ENCODE data around the gene PXDC1.
"Not testable (repeated sequence)": the region's sequence is repeated elsewhere in the genome, so short reads cannot be mapped to it uniquely, and the experiment has no call there.

PXDC1 gene

DNA sequence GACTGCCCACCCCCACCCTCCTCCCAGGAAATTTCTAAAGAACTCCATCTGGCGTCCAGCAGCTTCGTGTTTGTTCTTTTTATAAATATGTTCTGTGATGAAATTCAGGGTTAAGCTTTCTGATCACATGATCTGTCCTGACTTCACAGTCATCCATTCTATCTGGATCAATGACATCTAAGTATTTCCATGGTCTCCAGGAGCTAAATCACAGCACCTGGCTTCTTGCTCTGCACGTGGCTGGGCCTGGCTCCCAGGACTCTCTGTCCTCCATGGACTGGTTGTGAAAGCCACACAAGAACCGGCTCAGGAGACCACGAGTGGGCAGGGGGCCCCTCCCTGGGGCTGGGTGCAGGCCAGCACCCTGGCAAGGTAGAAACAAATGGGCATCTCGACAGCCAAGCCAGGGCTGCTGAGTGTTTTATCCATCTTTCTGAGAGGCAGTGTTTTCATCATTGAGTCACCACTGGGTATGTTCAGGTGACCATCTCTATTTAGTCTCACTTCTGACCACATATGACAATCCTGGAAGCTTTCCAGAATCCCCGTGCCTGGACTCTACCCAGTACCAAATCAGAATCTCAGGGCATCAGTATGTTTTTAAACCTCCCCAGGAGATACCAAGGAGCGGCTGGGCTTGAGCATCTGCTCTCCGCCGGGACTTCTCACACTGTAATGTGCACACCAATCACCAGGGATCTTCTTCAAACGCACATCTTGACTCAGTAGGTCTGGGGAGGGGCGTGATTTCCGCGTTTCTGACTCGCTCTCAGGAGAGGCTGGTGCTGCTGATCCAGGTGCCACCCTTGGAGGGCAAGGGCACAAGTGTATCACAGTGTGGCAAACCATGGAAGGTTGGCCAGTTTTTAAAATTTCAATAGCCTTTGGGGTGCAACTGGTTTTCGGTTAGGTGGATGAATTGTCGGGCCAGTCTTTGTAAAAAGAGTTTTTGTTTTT lies 31.6 kb upstream of the PXDC1 start:
- no peak for DNase-seq (ENCODE audit: low read depth)

DNA sequence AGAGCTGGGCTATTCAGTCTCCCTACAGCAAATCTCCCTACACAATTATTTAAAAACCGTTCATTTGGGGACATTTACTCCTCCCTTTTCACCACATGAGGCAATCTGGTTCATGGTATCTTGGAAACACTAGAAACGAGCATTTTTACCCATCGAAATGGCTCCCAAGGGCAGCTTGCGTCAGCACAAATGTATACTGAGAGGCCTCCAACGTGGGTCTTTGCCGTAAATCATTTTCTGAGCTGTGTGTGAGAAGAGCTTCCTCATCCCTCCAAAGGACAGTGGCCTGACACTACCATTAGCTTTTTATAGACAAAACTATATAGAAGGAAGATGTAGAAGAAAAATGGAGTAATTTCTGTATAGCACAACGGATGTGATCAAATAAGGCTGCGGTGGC lies 30.0 kb upstream of the PXDC1 start:
- DNase-seq (ENCODE audit: low read depth): no peak

DNA sequence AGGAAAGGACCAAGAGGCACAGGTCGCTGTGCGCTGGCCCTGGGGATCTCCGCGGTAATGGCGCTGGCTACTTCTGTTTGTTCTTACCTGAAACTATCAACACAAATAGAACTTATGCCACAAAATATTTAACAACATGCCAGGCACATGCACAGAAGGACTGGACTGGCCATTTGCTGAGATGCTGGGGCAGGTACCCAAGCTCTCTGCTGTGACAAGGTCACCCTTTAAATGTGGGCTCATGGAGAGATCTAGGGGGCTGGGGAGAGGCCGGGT lies 28.0 kb upstream of the PXDC1 start:
- DNase-seq (ENCODE audit: low read depth): no peak

DNA sequence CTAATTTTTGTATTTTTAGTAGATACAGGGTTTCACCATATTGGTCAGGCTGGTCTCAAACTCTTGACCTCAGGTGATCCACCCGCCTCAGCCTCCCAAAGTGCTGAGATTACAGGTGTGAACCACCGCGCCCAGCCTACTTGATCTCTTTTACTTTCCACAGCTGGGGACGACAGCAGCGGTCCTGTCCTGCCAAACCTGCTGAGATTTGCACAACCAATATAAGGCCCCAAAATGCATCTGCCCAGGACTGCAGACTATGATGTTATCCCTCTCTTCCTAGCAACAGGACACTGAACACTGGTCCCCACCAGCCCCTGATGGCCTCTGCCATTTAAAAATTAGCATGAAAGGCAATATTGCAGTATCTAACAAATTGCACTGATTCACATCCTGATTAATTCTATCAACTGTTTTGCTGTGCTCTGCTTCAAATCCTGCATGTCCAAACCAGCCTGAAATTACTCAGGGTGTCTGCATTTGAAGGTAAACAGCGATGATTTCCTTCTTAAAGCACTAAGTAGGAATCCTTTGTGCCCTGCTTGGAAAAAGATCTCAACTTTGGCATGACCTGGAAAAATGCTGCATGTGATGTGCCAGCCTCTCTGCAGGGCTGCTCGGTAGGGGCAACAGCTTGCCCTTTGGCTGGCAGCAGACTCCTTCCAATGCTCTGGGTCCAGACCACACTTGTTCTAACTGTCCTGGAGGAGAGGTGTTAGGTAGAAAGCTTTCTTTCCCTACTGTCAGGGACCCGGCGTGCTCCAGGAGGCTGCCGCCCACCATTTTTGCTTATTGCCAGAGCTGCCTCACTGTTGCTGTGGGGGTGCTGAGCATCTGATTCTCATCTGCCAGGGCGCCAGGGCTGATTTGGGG lies 27.4 kb upstream of the PXDC1 start:
- no peak for DNase-seq (ENCODE audit: low read depth)

DNA sequence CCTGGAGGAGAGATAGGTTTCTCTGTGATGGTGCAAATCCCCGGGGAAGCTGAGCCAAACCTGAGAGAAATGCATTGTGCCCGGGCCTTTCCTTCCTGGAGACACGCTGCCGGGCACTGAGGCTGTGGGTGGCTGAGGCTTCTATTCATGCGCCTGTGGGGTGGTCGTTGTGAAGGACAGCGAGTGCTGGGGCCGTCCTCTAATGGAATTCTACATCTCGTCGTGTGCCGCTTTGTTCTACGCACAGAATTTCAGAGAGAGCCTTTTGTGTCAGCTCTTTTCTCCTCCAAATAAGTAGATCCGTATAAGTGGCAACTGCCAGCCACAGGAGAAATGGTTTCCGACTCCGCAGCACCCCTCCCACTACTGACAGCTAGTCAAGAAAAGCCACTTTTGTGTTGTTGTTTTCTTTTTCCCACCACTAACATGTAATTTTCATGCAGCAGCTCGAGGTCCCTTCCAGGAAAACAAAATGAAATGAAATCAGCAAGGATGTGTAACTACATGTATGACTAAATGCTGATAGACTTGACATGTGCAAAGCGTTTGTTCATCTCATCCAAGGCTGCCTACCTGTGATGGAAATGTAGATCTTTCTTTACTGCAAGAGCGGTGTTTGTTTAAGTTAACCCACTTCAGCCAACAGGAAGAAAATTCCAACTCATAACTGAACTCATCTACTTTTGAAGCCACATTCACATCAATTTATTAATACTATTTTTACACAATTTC lies 26.4 kb upstream of the PXDC1 start:
- no peak for DNase-seq (ENCODE audit: low read depth)

DNA sequence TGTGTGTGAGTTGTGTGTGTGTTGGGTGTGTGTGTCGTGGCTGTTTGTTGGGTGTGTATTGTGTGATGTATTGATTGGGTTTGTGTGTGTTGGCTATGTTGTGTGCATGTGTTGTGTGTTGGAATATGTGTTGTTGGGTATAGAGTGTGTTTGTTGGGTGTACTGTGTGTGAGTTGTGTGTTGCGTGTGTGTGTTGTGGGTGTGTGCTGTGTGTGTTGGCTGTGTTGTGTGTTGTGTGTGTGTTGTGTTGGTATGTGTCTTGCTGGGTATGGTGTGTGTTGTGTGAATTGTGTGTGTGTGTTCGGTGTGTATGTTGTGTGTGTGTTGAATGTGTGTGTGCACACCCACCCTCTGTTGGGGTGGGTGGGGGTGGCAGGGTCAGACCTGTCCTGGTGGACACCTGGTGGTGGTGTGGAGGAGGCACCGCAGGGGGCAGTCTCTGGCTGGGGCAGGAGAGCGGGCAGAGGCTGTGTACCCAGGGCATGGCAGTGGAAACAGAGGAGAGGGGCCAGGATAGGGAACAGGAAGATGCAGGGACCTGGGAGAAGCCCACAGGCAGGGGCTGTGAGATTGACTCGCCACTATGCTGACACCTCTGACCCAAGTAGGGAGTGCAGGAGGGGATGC lies 25.5 kb upstream of the PXDC1 start:
- no peak for DNase-seq (ENCODE audit: low read depth)

DNA sequence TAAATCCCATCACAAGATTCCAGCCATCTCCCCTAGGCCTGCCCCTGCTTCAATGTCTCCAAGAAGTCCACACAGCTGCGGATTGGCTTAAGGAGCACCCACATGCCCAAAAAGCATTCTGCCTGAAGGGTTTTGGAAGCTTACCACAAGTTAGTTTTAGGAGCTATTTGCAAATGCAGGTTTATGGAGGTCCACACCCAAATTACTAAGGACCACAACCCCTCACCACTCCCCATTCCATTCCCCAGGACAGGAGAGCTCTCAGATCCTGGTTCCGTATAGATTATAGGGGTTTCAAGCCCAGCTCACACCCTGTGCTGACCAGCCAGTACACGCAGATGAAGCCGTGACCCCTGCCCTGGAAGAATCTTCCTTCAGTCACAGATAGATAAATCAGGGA lies 24.3 kb upstream of the PXDC1 start:
- DNase-seq (ENCODE audit: low read depth): no peak

DNA sequence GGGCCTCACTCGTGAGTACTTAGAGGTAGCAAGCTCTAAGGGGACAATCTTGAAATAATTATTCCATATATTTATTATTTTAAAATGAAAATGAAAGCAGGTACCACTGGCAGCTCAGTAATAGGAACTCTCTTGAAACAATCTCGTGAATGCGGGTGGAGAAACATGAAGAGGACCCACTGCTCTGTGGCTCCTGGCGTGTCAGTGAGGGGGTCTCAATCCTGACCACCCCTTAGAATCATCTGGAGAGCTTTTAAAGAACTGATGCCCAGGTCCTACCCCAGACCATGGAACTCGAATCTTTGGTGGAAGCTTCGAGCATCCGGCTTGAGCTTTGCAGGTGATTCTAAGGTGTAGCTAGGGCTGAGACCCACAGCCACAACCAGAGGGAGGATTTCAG lies 23.9 kb upstream of the PXDC1 start:
- no peak for DNase-seq (ENCODE audit: low read depth)

DNA sequence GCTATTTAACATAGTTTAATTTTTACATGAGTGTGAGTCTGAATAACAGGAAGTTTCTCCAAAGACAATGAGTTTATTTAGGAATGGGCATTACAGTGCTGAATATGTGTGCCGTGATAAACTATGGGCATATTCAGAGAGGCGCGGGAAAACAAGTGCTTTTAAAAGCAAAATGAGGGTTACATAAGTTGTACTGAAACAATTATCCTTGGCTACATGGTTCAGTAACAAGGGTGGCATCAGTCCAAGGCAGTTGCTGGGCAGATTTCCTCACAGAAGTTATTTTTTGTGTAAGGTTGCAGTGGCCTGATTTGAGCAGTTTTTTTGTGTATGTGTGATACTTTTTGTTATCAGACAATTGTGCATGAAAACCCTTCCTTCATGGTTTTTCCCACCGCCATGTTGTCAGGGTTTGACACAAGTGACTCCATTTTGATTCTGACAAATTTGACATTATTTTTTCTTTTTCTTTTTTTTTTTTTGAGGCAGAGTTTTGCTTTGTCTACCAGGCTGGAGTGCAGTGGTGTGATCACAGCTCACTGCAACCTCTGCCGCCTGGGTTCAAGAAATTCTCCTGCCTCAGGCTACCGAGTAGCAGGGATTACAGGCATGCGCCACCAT lies 22.3 kb upstream of the PXDC1 start:
- DNase-seq (ENCODE audit: low read depth): no peak

DNA sequence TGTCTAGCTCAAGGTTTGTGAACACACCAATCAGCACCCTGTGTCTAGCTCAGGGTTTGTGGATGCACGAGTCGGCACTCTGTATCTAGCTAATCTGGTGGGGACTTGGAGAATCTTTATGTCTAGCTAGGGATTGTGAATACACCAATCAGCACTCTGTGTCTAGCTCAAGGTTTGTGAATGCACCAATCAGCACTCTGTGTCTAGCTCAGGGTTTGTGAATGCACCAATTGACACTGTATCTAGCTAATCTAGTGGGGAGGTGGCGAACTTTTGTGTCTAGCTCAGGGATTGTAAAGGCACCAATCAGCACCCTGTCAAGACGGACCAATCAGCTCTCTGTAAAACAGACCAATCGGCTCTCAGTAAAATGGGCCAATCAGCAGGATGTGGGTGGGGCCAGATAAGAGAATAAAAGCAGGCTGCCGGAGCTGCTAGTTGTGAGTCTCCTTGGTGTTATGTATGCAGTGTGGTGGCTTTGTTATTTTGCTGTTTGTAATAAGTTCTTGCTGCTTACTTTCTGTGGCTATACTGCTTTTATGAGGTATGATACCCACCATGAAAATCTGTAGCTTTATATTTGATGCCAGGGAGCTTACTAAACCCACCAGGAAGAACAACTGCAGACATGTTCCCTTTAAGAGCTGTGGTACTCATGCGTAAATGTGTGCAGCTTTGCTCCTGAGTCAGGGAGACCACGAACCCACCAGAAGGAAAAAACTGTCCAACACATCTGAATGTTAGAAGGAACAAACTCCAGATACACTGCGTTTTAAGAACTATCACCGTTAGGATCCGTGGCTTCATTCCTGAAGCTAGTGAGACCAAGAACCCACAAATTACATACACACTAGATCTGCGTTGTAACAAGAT lies 20.9 kb upstream of the PXDC1 start:
- not testable (repeated sequence) for DNase-seq (ENCODE audit: low read depth)

DNA sequence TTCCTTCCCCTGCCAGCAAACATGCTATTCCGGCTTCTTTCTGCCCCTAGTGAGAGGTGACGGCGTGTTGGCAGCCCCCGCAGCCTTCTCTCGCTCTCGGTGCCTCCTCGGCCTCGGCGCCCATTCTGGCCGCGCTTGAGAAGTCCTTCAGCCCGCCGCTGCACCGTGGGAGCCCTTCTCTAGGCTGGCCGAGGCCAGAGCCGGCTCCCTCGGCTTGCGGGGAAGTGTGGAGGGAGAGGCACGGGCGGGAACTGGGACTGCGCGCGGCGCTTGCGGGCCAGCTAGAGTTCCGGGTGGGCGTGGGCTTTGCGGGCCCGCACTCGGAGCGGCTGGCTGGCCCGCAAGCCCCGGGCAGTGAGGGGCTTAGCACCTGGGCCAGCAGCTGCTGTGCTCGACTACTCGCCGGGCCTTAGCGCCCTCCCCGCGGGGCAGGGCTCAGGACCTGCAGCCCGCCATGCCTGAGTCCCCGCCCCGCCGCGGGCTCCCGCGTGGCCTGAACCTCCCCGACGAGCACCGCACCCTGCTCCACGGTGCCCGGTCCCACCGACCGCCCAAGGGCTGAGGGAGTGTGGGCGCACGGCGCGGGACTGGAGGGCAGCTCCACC lies 20.0 kb upstream of the PXDC1 start:
- DNase-seq (ENCODE audit: low read depth): no peak

DNA sequence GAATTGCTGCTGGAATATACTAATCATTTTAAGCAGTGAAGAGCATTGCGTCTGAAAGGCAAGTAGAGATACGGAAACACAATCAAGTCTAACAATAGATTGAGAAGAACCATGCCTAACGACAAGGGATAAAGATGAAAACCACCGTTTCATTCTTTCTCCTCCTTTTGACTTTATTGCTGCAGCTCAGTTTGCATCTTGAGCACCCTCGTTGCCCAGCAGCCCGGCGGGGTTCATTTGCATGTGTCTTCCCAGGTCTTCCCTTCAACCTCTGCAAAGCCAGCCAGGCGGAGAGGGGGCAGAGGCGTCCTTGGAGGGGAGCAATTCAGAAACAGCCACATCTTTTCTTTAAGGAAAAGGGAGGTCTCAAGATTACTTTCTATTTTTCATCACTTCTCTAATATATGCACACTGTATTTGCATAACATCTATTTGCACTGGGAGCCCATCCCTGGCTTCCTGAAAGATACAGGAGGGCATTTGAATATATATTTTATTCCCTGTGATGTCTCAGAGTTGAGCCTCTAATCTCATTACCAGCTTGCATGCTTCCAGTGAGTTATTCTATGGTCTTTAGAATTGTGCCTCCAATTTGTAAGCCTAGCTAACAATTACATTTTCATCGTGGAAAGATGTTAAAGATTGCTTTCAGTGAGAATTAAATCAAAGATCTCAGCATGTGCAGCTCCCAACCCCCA lies 18.7 kb upstream of the PXDC1 start:
- DNase-seq (ENCODE audit: low read depth): no peak

DNA sequence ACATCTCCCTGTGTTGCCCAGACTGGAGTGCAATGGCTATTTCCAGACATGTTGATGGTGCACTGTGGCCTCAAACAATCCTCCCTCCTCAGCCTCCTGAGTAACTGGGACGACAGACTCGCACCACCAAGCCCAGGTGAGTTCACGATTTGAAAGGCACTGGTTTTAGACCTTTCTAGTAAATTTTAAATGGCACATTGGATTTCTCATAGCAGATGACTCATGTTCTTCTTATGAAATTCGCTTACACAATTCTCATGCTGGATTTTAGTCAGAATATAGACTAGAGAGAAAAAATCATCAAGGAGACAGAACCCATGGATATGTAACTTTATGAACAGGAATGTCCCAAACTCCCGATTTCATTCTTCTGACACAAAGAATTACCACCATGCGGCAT lies 18.1 kb upstream of the PXDC1 start:
- DNase-seq (ENCODE audit: low read depth): no peak

DNA sequence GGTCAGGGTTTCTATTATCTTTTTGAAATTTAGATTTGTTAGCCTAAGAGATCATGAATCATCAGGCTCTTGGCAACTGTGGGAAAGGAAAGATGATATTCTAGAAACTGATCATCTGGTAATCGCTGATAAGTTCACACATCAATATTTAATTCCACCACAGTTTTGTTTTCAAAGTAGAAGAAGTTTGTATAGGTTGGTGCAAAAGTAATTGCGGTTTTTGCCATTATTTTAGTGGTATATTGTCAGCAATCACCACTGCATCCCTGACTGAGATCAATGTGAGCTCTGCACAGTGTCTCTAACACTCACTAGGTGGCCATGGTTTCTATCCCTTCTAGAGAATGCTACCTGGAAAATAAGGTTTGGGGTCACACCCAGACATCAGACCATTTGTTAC lies 17.0 kb upstream of the PXDC1 start:
- DNase-seq (ENCODE audit: low read depth): no peak

DNA sequence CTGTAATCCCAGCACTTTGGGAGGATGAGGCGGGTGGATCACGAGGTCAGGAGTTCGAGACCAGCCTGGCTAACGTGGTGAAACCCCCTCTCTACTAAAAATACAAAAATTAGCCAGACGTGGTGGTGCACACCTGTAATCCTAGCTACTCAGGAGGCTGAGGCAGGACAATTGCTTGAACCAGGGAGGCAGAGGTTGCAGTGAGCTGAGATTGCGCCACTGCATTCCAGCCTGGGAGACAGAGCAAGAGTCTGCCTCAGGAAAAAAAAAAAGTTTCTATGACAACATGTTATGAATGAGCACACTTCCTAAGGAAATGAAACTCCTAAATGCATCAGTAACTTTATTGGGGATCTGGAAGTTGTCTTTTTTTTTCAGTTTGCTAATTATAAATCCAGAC lies 16.0 kb upstream of the PXDC1 start:
- DNase-seq (ENCODE audit: low read depth): not testable (repeated sequence)

DNA sequence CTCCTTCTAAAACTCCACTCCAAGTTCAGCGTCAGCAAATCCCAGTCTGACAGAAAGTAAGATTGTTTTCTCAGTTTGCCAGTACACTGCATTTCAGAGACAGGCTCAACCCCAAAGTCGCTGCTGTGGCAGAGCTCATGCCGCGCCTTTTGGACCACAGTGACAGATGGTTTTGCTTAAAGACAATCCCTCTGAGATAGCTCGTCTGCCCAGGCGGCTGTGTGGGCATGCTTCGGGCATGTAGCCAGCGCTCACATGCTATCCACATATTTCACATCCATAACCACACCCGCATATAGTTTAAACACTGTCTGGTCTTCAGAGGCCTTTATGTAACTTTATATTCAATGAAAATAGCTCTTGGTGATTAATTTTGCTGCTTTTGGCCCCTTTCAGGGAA lies 14.7 kb upstream of the PXDC1 start:
- DNase-seq (ENCODE audit: low read depth): no peak

DNA sequence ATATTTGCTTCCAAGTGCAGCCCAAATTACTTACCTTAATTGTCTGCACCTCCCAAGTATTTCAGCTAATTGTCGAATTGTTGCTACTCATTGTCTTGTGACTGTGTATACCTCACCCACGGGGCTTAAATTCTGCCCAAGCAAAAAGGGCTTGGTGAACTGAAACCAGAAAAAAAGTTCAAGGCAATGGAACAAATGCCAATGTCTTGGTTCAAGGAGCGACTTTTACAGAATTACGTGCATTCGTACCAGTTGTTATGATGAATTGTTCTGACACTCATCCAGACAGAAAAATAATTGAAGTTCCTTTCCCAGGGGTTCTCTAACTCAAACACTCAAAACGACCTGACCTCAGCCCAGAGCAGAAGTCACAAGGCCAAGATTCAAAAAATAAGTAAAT lies 13.9 kb upstream of the PXDC1 start:
- no peak for DNase-seq (ENCODE audit: low read depth)

DNA sequence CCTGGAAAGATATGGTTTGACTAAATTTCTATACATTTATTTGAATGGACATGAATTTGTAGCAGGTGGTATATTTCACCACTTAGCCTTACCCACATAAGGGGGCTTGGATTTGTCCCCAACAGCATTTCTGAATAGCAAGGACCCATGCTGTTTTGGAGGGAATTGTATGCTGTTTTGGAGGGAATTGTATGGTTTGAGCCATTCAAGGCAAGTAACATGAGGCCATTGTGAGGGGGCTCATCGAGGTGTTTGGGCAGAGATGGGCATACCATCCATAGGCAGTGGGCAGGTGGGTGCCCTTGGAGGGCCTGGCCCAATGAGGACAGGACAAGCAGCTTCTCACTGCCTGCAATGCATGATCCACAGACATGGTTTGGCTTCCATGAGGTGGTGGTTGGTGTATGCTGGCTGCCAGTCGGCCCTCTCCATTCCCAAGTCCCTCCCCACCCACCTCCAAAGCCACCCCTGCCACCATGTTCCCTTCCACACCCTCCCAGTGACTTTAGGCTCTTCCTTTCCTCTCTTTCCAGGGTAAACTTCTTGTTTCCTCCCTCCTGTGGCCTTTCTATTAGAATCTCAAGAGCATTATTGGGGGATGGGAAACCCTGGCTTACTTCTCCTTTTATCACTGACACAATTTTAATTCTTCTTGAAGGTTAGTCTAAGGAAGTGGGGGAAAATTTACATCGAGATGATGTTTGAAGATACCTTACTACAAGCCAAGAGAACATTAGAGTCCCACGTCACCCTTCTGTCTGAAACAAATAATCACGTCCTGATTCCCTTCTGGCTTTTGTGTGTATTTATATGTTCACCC lies 13.2 kb upstream of the PXDC1 start:
- no peak for DNase-seq (ENCODE audit: low read depth)

DNA sequence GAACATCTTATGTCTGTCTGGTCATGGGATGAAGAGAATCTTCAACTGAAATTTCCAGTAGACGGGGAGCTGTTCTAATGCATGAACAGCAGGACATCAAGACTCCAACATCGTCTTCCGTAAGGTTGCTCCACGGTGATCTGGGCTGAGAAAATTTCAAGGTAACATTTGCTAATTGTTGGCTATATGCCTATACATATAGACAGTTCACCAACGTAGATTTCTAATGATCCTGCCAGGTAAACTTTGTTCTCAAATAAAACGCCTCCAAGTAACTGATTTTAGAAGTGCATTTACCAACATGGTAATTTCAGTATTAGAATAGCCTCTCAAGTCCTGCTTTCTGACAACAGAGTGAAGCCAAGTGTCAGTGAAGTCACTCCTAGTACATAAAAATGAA lies 11.3 kb upstream of the PXDC1 start:
- no peak for DNase-seq (ENCODE audit: low read depth)
